GM04504 (cell line): ENCODE measurements around the gene RAB11FIP3.
"Not testable (repeated sequence)": the region's sequence is repeated elsewhere in the genome, so short reads cannot be mapped to it uniquely, and the experiment has no call there.

Experiments
- DNase-seq: peaks from one replicate; pipeline ENCODE4 v3.0.0-alpha.2; 2012; ENCODE audit warnings: low read depth

RAB11FIP3 gene, protein sequence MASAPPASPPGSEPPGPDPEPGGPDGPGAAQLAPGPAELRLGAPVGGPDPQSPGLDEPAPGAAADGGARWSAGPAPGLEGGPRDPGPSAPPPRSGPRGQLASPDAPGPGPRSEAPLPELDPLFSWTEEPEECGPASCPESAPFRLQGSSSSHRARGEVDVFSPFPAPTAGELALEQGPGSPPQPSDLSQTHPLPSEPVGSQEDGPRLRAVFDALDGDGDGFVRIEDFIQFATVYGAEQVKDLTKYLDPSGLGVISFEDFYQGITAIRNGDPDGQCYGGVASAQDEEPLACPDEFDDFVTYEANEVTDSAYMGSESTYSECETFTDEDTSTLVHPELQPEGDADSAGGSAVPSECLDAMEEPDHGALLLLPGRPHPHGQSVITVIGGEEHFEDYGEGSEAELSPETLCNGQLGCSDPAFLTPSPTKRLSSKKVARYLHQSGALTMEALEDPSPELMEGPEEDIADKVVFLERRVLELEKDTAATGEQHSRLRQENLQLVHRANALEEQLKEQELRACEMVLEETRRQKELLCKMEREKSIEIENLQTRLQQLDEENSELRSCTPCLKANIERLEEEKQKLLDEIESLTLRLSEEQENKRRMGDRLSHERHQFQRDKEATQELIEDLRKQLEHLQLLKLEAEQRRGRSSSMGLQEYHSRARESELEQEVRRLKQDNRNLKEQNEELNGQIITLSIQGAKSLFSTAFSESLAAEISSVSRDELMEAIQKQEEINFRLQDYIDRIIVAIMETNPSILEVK

DNA sequence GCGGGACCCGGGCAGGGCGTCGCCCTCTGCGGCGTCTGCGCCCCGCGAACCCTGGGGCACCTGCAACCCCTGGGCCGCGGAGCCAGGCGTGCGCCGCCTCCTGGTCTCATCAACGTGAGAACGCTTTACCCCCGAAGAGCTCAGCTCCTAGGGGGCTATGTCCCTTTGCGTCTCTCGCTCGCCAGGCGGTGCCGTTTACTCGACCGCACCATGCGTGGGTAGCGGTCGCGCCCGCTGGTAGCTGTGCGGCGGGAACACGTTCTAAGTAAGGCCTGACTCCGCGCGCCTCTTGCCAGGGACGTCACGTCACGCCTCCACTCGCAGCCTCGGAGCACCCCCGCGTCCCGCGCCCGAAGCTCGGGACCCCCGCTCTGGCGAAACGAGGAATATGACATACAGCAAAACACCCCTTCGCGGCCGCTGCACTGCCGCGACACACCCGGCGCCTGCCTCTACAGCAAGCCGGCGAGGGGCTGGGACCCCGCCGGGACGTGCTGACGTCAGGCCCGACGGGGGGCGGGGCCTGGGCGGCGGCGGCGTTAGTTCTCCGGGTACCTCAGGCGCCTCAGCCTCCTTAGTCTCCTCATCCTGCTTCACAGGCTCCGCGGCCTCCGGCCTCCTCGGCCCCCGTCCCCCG is at the start of gene RAB11FIP3:
TSS of gene RAB11FIP3 (plus strand) at position 568 of the 637 bp plus-strand sequence. CDS start 358 bp downstream, outside the sequence.
- DNase-seq, result peak; percentile 33

- no peak for DNase-seq
These were observed 49.3 kb upstream of the RAB11FIP3 start for GRCh38 chr16:375927-376816.

- DNase-seq, result no peak
These were observed 48.5 kb upstream of the RAB11FIP3 start for GRCh38 chr16:376817-377418.

DNA sequence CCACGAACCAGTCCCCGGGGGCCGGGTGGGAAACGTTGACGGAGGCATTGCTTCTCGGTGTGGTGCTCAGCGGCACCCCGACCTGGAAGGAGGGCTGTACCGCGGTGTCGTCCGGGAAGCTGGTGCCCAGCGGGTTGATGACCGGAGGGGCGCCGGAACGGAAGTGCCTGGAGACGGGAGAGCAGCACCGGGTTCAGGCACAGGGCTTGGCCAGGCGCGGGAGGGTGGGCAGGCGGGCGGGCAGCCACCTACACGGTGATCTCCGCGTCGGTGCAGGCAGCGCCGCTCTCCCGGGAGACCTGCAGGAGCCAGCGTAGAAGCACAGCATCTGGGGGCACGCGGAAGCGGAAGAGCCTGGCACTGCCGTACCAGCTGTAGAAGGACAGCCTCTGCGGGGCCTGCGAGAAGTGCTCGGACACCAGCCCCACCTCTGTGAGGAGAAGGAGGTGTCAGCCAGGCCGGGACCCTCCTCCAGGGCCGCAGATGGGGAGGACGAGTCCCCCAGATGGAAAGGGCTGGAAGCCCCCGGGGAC is 48.0 kb upstream of the RAB11FIP3 start:
- no peak for DNase-seq

DNA sequence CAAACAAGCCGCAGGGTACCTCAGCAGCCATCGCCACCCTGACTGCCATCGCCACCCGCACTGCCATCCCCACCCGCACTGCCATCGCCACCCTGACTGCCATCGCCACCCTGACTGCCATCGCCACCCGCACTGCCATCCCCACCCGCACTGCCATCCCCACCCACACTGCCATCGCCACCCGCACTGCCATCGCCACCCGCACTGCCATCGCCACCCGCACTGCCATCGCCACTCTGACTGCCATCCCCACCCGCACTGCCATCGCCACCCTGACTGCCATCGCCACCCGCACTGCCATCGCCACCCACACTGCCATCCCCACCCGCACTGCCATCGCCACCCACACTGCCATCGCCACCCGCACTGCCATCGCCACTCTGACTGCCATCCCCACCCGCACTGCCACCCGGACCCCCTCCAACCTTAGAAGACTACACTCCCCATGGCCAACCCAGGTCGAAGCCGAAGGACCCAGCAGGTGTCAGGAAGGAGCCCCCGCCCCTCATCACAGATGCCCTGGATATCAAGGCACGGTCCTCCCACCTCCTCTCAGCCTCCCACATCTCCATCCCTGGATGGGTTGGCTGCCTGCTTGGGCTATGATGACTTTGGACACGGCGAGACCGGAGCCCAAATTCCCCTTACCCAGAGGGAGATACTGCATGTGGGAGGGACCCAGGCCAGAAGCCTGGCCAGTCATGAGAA is 47.2 kb upstream of the RAB11FIP3 start:
- DNase-seq, result not testable (repeated sequence)

DNA sequence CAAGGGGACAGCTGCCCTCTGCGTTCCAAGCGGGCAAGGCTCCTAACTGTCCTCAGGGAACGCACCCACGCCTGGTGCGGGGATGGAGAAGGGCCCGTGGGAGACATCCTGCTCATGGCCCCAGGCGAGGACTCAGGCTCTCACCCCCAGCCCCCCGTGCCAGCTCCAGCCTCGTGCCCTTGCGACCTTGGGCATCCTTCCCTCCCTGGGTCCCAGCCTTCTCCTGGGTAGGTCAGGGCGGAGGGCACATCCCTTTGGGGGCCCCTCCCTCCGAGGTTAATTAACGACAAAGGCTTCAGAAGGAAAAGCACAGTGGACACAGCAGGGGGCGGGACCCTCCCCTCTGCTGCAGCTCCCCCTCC is 46.6 kb upstream of the RAB11FIP3 start:
- no peak for DNase-seq

DNA sequence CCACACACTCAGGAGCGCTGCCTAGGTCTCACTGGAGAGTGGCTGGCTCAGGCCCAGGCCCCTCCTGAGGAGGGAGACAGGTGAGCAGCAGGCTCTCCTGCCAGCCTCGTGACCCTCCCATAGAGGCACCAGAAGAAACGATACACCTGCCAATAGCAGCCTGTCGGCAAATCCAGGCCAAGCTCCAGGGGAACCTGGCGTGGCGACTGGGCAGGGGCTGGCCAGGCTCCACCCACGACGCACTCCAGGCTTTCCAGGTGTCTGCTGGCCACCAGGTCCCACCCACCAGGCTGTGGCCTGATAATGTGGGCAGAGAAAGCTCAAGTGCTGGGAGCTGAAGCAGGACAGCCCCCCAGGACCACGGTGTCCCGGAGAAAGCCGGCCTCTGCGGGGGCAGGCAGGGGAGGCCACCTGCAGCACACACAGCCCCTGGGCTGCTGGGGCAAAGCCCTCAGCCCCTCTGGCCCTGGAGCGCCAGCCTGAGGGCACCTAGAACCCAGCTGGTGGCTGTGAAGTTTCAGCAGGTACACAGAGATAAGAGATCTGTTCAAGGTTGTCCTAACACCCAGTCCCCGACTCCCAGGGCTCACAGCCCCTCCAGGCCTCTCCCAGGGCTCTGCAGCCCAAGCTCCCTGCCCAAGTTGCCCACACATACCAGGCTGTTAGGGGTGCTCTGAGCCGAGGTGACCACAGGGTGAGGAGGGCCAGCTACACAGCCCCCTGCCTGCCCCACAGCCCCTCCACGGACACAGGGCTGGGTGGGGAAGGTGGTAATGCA is 46.1 kb upstream of the RAB11FIP3 start:
- no peak for DNase-seq

GRCh38 chr16:379961-380761 is 45.3 kb upstream of the RAB11FIP3 start:
- no peak for DNase-seq

DNA sequence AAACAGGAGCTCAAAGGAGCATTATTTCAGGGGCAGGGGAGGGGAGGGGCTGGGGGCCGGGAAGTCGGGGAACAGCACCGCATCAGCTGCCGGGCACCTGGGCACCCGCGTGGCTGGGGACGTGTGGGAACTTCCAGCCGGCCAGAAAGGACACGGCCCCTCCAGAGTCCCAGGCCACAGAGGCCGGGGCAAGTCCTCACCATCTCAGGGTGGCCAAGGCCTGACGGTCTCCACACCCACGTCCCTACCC is 44.8 kb upstream of the RAB11FIP3 start:
- DNase-seq, result no peak

DNA sequence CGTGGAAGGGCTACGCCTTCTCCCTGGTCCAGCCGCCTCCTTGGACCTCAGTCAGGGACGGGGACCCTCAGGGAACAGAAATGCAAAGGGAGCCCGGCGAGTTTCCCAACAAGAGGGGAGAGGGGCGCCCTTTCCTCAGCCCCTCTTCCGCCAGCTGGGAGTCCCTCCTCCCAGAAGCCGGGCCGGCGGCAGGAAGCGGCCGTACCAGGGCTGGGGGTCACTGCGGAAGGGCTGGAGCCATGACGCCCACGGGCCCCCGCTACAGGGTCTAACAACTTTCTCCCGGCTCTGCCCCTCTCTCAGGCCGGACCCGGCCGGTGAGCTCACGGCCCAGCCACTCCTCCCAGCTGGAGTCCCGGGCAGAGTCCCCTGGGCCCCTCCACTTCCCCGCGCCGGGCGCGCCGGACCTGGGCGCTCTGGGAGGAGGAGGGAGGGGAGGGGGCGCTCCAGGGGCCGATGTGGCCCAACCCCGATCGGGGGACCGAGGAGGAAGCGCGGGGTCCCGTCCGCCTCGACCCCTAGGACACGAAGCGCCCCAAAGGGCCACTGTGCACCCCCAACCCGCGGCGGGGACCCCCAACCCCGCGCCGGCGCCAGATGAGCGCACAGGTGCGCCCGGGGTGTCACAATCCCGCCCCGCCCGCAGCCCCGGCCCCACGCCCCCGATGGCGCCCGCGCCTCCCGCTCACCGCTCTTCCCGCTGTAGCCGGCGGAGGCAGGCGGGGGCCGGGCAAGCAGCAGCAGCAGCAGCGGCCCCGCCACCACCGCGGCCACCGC is 44.2 kb upstream of the RAB11FIP3 start:
- no peak for DNase-seq

GRCh38 chr16:381789-382717 is 43.4 kb upstream of the RAB11FIP3 start, which contains the start of gene PGAP6:
PGAP6 (minus strand) TSS chr16:381978; CDS start chr16:381821, 157 bp downstream.
- DNase-seq, result no peak

- DNase-seq, result no peak
These were observed 42.0 kb upstream of the RAB11FIP3 start for GRCh38 chr16:383326-384051.

DNA sequence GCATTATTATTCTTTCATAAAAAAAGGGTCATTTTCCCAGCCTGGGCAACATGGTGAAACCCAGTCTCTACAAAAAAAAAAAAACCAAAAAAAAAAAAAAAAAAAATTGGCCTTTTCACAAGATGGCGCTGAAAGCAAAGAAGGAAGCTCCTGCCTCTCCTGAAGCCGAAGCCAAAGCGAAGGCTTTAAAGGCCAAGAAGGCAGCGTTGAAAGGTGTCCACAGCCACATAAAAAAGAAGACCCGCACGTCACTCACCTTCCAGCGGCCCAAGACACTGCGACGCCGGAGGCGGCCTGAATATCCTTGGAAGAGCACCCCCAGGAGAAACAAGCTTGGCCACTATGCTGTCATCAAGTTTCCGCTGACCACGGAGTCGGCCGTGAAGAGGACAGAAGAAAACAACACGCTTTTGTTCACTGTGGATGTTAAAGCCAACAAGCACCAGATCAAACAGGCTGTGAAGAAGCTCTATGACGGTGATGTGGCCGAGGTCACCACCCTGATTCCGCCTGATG is 38.8 kb upstream of the RAB11FIP3 start:
- DNase-seq, result no peak

DNA sequence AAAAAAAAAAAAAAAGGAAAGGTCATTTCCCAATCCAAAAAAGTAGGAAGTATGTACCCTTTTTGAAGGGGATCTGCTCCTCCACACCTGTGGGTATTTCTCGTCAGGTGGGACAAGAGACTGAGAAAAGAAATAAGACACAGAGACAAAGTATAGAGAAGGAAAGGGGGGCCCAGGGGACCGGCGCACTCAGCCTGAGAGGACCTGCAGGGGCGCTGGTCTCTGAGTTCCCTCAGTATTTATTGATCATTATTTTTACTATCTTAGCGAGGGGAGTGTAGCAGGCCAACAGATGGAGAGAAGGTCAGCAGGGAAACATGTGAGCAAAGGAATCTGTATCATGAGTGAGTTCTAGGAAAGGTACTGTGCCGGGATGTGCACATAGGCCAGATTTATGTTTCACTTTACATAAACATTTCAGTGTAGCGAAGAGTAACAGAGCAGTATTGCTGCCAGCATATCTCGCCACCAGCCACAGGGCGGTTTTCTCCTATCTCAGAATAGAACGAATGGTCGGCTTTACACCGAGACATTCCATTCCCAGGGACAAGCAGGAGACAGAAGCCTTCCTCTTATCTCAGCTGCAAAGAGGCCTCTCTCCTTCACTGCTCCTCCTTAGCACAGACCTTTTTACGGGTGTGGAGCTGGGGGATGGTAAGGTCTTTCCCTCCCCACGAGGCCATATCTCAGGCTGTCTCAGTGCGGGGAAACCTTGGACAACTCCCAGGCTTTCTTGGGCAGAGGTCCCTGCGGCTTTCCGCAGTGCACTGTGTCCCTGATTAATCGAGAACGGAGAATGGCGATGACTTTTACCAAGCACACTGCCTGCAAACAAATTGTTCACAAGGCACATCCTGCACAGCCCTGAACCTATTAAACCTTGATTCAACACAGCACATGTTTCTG is 37.4 kb upstream of the RAB11FIP3 start:
- not testable (repeated sequence) for DNase-seq

- no peak for DNase-seq
These were observed 36.1 kb upstream of the RAB11FIP3 start for GRCh38 chr16:389352-389751.
